ENCODE measurements around the gene EYA4. TPM values are rescaled to one million over a fixed set of nuclear protein-coding genes. Genes with fewer than 3 reads are reported as not detected.

Gene EYA4
- total RNA-seq, 1 experiment from 2014 or later: 10.0 TPM

DNA sequence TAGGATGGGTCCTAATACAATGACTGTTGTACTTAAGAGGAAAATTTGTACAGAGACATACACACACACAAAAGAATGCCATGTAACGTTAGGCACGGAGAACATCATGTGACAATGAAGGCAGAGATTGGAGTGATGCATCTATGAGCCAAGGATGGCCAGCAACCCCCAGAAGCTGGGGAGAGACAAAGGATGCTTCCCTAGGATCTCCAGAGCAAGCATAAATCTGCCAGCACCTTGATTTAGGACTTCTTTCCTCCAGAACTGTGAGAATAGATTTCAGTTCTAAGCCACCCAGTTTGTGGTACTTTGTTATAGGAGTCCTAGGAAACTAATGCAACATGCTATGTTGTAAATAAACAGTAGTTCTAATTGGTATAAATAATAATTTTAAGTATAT is 25.0 kb downstream of the EYA4 start:
- no peaks in the 10 kb centered on the region for H4K20me1 ChIP-seq (ENCODE audit: low read length)
- no peak for ATAC-seq
- H3K36me3 ChIP-seq (ENCODE audit: low read depth, low read length): no peaks in the 10 kb centered on the region
- 0 out of 2 replicates have a peak, but pooled peaks cover 2% of the 10 kb centered on the region for H3K79me2 ChIP-seq (ENCODE audit: low read length)
- no peaks in the 10 kb centered on the region for H3K9me2 ChIP-seq (replicated peaks; ENCODE audit: low read length)
- no peak overlapping the region for H3K9ac ChIP-seq (ENCODE audit: low read length)
- H3K4me1 ChIP-seq (ENCODE audit: insufficient read depth, low read length): no peaks in the 10 kb centered on the region
- H2AFZ ChIP-seq (ENCODE audit: low read length): no peak overlapping the region
- H3K9me3 ChIP-seq (ENCODE audit: low read length): no peaks in the 10 kb centered on the region
- intact Hi-C loops (cut with micrococcal nuclease): no loop called here
- no peak overlapping the region for H3K27ac ChIP-seq (ENCODE audit: low read length)
- ChIA-PET CTCF (no interaction called here), POLR2A (ENCODE audit: unreplicated experiment) (no interaction called here)
- H3K4me3 ChIP-seq (ENCODE audit: low read length): no peak overlapping the region
- H3K27me3 ChIP-seq (ENCODE audit: low read length): no peaks in the 10 kb centered on the region
- TF ChIP-seq, protein P1, sequence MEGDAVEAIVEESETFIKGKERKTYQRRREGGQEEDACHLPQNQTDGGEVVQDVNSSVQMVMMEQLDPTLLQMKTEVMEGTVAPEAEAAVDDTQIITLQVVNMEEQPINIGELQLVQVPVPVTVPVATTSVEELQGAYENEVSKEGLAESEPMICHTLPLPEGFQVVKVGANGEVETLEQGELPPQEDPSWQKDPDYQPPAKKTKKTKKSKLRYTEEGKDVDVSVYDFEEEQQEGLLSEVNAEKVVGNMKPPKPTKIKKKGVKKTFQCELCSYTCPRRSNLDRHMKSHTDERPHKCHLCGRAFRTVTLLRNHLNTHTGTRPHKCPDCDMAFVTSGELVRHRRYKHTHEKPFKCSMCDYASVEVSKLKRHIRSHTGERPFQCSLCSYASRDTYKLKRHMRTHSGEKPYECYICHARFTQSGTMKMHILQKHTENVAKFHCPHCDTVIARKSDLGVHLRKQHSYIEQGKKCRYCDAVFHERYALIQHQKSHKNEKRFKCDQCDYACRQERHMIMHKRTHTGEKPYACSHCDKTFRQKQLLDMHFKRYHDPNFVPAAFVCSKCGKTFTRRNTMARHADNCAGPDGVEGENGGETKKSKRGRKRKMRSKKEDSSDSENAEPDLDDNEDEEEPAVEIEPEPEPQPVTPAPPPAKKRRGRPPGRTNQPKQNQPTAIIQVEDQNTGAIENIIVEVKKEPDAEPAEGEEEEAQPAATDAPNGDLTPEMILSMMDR (conservative IDR thresholded peaks at IDR 0.05; ENCODE audit: low read depth, low read length): no peak
- TF ChIP-seq EZH2phosphoT487 (IDR thresholded peaks at IDR 0.05; ENCODE audit: borderline replicate concordance, low read length) (no peak), EZH2 (IDR thresholded peaks at IDR 0.05; ENCODE audit: low read length, unreplicated experiment) (no peak)
- H3K4me2 ChIP-seq (ENCODE audit: low read length): no peak overlapping the region
- DNase-seq: no peak
- no peaks in the 10 kb centered on the region for H3F3A ChIP-seq (ENCODE audit: low read length, unreplicated experiment)
- BruUV-seq (replicated peaks): no TSS peak

GRCh38 chr6:133268621-133269020 is 27.5 kb downstream of the EYA4 start:
- CTCF ChIA-PET: no interaction called here
- POLR2A ChIA-PET (ENCODE audit: unreplicated experiment): no interaction called here
- DNase-seq (no peak), ATAC-seq (no peak)
- intact Hi-C loops (cut with micrococcal nuclease): no loop called here
- Histone ChIP-seq H3K27ac (ENCODE audit: low read length) (no peak overlapping the region), H3K4me2 (ENCODE audit: low read length) (no peak overlapping the region), H3K4me1 (ENCODE audit: insufficient read depth, low read length) (no peaks in the 10 kb centered on the region), H2AFZ (ENCODE audit: low read length) (no peak overlapping the region), H3K27me3 (ENCODE audit: low read length) (no peaks in the 10 kb centered on the region), H4K20me1 (ENCODE audit: low read length) (no peaks in the 10 kb centered on the region), H3K9me3 (ENCODE audit: low read length) (no peaks in the 10 kb centered on the region), H3K79me2 (ENCODE audit: low read length) (no peaks in the 10 kb centered on the region), H3K36me3 (ENCODE audit: low read depth, low read length) (no peaks in the 10 kb centered on the region), H3K4me3 (ENCODE audit: low read length) (no peak overlapping the region), H3K9me2 (replicated peaks; ENCODE audit: low read length) (no peaks in the 10 kb centered on the region), H3K9ac (ENCODE audit: low read length) (no peak overlapping the region), H3F3A (ENCODE audit: low read length, unreplicated experiment) (no peaks in the 10 kb centered on the region)
- no TSS peak for BruUV-seq (replicated peaks)
- TF ChIP-seq EZH2phosphoT487 (IDR thresholded peaks at IDR 0.05; ENCODE audit: borderline replicate concordance, low read length) (no peak), EZH2 (IDR thresholded peaks at IDR 0.05; ENCODE audit: low read length, unreplicated experiment) (no peak)
- TF ChIP-seq, protein P1 (conservative IDR thresholded peaks at IDR 0.05; ENCODE audit: low read depth, low read length): no peak

DNA sequence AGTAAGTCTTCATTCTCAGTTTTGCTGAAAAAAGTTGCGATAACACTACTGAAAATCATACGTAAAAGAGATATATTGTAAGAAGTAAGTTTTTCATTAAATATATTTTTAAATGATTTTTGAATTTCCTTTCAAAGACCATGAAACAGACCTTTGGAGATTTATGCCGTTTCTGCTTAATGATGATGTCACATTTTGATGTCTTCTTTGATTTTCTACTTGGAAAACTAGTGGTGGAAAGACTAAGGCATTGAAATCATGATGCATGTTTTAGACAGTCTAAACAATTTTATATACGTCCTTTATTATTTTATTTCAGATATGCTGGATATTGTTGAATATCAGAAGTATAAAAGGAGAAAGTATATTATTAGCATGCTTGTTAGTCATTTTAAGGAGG is 33.7 kb downstream of the EYA4 start:
- ChIA-PET CTCF (no interaction called here), POLR2A (ENCODE audit: unreplicated experiment) (no interaction called here)
- intact Hi-C loops (cut with micrococcal nuclease): no loop called here
- no peak overlapping the region for H2AFZ ChIP-seq (ENCODE audit: low read length)
- no peaks in the 10 kb centered on the region for H3K4me1 ChIP-seq (ENCODE audit: insufficient read depth, low read length)
- no peaks in the 10 kb centered on the region for H3K36me3 ChIP-seq (ENCODE audit: low read depth, low read length)
- H3K4me3 ChIP-seq (ENCODE audit: low read length): no peak overlapping the region
- no peak overlapping the region for H3K27ac ChIP-seq (ENCODE audit: low read length)
- ATAC-seq: no peak
- no peaks in the 10 kb centered on the region for H4K20me1 ChIP-seq (ENCODE audit: low read length)
- no peak overlapping the region for H3K4me2 ChIP-seq (ENCODE audit: low read length)
- no peaks in the 10 kb centered on the region for H3F3A ChIP-seq (ENCODE audit: low read length, unreplicated experiment)
- H3K79me2 ChIP-seq (ENCODE audit: low read length): no peaks in the 10 kb centered on the region
- H3K27me3 ChIP-seq (ENCODE audit: low read length): no peaks in the 10 kb centered on the region
- H3K9ac ChIP-seq (ENCODE audit: low read length): no peak overlapping the region
- DNase-seq: no peak
- BruUV-seq (replicated peaks): no TSS peak
- no peaks in the 10 kb centered on the region for H3K9me3 ChIP-seq (ENCODE audit: low read length)
- TF ChIP-seq, protein P1 (conservative IDR thresholded peaks at IDR 0.05; ENCODE audit: low read depth, low read length): no peak
- TF ChIP-seq EZH2 (IDR thresholded peaks at IDR 0.05; ENCODE audit: low read length, unreplicated experiment) (no peak), EZH2phosphoT487 (IDR thresholded peaks at IDR 0.05; ENCODE audit: borderline replicate concordance, low read length) (no peak)
- H3K9me2 ChIP-seq (replicated peaks; ENCODE audit: low read length): no peaks in the 10 kb centered on the region

Measured in PC-3 (cell line).